ENCODE results near the gene ISG20.

DNA sequence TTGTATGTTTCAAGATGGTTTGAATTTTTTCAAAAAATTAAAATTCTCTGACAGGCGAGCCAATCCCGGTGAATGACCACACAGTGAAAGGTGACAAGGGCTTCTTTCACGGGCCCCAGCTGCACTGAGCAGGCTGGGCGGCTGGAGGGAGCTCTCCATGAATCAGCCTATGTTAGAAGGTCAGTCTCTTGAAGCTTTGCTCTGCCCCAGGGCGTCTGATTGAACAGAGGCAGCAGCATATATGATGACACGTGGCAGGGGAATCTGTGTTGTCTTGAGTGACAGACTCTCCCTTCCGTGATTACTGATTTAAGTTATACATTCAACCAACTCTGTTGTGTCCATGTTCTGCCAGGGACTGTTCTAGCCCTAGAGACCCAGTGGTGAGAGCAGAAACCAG is 51.5 kb downstream of the ISG20 start:
- TF ChIP-seq, protein P1, sequence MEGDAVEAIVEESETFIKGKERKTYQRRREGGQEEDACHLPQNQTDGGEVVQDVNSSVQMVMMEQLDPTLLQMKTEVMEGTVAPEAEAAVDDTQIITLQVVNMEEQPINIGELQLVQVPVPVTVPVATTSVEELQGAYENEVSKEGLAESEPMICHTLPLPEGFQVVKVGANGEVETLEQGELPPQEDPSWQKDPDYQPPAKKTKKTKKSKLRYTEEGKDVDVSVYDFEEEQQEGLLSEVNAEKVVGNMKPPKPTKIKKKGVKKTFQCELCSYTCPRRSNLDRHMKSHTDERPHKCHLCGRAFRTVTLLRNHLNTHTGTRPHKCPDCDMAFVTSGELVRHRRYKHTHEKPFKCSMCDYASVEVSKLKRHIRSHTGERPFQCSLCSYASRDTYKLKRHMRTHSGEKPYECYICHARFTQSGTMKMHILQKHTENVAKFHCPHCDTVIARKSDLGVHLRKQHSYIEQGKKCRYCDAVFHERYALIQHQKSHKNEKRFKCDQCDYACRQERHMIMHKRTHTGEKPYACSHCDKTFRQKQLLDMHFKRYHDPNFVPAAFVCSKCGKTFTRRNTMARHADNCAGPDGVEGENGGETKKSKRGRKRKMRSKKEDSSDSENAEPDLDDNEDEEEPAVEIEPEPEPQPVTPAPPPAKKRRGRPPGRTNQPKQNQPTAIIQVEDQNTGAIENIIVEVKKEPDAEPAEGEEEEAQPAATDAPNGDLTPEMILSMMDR (conservative IDR thresholded peaks at IDR 0.05; ENCODE audit: low read length): no peak
- no peak for TF ChIP-seq EZH2phosphoT487 (IDR thresholded peaks at IDR 0.05; ENCODE audit: borderline replicate concordance)

Measured in Loucy (cell line).